GM19372 (cell line): ENCODE data around the gene CBFB.
"Not testable (repeated sequence)": the region's sequence is repeated elsewhere in the genome, so short reads cannot be mapped to it uniquely, and the experiment has no call there.

Experiments
- ATAC-seq: cut with Tn5 transposase; IDR thresholded peaks from one replicate; pipeline ENCODE4 v1.9.1; 2021; ENCODE audit warnings: mild to moderate bottlenecking, low read depth, moderate library complexity; ENCODE audit not compliant: unreplicated experiment

CBFB gene

GRCh38 chr16:67028696-67029253, at the start of gene CBFB:
CBFB (plus strand) TSS chr16:67029149; CDS start chr16:67029408, 259 bp downstream.
- ATAC-seq: peak; percentile 76

DNA sequence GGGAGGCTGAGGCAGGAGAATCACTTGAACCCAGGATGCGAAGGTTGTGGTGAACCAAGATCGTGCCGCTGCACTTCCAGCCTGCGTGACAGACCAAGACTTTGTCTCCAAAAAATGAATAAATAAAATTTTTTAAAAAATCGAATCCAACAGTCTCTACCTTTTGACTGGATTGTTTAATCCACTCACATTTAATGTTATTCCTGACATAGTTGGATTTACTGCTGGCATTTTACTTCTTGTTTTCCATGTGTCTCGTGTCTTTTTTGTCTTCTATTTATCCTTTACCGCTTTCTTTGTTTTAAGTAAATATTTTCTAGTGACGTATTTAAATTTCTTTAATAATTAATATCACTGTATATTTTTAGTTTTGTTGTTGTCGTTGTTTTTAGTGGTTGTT, 45.9 kb upstream of the CBFB start:
- ATAC-seq: no peak

DNA sequence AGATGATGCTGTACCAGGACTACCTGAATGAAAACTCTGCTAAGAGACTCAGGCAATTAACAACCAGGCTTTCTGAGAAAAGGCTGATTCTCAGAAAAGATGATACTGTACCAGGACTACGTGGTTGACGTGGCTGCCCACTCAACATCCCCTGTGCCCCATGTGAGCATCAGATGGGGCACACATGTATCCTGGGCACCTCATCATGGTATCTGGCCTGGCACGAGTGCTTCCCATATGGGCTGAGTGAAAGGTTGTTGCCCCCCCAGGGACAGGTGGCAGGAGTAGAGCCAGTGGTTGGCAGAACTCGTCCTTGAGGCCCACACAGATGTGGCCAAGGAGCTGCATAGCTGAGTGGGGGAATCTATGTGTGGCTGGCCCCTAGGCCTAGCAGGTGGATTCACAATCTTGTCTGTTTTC, 44.0 kb upstream of the CBFB start:
- ATAC-seq: no peak

GRCh38 chr16:66986559-66986958, 42.4 kb upstream of the CBFB start:
- ATAC-seq: no peak

- no peak for ATAC-seq
Measured at GRCh38 chr16:66988197-66988788, 40.7 kb upstream of the CBFB start, which contains the start of gene CES4A. CES4A (plus strand) TSS chr16:66988589; CDS start chr16:66988773, 184 bp downstream.

DNA sequence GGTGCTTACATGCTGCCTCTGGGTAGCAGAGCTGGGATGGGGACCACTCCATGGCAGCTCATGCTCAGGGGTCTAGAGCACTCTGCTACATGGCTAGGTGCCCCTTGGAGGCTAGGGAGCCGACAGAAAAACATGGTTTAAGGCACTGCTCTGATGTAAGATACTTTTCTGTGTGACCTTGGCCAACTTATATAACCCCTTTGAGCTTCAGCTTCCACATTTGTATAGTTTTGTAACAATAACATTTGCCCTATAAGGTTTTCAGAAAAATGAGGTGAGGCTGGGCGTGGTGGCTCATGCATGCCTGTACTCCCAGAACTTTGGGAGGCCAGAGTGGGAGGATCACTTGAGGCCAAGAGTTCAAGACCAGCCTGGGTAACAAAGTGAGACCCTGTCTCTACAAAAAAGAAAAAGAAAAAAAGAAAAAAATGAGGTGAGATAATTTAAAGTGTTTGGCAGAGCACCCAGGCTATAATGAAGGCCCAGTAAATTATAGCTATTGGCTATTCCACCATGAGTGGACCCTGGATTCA, 37.3 kb upstream of the CBFB start:
- ATAC-seq: no peak

DNA sequence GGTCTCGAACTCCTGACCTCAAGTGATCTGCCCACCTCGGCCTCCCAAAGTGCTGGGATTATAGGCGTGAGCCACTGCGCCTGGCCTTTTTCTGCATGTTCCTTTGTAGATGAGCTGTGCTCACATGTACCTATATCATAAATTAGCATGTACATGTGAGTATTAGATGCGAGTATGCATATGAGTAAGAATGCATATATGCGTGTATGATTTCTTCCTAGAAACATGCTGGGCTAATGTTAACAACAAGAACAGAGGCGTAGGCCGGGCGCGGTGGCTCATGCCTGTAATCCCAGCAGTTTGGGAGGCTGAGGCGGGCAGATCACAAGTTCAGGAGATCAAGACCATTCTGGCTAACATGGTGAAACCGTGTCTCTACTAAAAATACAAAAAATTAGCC, 35.4 kb upstream of the CBFB start:
- ATAC-seq: not testable (repeated sequence)

- no peak for ATAC-seq
Measured at GRCh38 chr16:66996324-66996982, 32.5 kb upstream of the CBFB start.

DNA sequence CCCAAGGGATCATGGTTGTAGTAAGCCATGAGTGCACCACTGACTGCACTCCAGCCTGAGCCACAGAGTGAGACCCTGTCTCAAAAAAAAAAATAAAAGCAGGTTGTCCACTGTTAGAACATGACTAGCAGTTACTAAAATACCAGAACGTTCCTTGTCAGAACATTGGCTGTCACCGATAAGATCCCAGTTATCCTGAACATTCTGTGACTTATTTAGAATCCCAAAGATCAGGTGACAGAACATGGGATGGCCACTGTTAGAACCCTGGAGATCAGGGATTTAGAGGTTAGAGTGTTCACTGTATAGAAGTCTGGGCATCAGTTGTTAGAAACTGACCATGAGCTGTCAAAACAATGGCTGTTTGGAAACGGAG, 32.0 kb upstream of the CBFB start:
- ATAC-seq: no peak

DNA sequence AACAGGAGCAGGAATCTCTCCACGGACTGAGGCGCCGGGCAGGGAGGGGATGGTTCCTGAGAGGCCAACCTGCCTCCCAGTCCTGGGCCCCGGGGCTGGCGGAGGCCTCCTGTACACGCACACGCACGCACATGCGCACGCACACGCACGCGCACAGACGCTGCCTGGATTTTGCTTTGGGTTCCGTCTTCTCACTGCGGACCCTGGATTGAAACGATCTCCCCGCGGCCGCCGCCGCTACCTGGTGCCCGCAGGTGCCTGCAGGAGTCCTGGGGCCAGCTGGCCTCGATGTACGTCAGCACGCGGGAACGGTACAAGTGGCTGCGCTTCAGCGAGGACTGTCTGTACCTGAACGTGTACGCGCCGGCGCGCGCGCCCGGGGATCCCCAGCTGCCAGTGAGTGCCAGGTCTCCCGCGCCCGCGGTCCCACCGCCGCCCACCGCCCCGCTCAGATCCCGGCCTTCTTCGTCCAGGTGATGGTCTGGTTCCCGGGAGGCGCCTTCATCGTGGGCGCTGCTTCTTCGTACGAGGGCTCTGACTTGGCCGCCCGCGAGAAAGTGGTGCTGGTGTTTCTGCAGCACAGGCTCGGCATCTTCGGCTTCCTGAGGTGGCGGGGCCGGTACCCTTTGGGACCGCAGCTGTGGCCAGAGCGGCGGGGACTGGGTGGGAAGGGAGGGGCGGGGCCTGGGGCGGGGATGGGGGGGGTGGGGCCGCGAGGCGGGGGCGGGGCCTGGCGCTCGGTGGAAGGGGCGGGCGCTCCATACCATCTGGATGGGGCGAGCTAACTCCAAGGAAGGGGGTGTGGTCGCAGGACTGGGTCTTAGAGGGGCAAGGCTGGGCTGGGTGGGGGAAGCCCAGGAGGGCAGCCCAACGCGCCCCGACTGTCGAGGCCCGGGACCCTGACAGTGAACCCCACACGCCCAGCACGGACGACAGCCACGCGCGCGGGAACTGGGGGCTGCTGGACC, 28.3 kb upstream of the CBFB start:
- no peak for ATAC-seq

- ATAC-seq: no peak
Measured at GRCh38 chr16:67001726-67002125, 27.2 kb upstream of the CBFB start.

GRCh38 chr16:67006930-67007658, 21.9 kb upstream of the CBFB start:
- ATAC-seq: no peak

GRCh38 chr16:67009158-67009557, 19.8 kb upstream of the CBFB start:
- ATAC-seq: no peak

- ATAC-seq: no peak
Measured at GRCh38 chr16:67011274-67011673, 17.7 kb upstream of the CBFB start.

DNA sequence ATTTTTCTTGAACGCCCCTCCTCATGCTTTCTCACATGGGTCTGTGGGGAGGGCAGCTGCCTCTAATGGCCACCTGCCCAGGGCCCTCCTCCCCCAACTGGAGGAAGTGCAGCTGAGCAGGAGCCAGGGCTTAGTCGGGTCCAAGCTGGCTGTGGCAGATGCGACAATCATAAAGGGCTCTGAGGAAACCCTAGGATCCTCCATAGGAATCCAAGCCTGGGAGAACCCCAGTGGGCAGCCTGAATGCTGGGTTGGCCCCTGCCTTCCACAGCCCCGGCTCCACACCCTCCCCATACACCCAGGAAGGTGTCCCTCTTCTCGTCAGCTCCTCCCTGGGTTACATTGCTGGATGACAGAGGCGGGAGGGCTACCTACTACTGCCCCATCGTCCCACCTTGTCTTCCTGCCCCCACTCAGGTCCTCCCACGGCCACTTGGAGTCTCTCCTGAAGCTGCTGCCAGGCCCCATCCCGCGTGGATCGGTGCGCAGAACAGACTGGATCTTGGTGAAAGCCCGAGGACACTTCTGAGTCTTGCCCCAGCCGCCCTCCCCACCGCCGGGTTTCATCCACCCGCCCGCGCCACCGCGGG, 15.6 kb upstream of the CBFB start:
- no peak for ATAC-seq

GRCh38 chr16:67013823-67014633, 14.9 kb upstream of the CBFB start:
- ATAC-seq: no peak

- no peak for ATAC-seq
Measured at GRCh38 chr16:67014634-67015312, 14.2 kb upstream of the CBFB start.

DNA sequence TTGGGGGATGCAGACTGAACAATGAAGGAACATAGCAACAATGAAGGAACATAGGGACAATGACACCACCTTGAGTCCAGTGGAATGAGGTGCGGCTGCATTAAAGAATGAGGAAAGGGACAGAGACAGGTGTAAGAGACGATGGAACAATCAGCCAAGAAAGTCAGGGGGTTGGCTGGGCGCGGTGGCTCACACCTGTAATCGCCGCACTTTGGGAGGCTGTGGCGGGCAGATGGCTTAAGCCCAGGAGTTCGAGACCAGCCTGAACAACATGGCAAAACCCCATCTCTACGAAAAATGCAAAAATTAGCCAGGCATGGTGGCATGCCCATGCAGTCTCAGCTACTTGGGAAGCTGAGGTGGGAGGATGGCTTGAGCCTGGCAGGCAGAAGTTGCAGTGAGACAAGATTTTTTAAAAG, 13.6 kb upstream of the CBFB start:
- ATAC-seq: no peak
